Measurements from ENCODE around the gene STRA6.

GRCh38 chr15:74199297-74199652 lies 3.3 kb downstream of the STRA6 start:
- no peak for TF ChIP-seq POLR2AphosphoS5 (IDR thresholded peaks at IDR 0.05; ENCODE audit: borderline replicate concordance, low read depth, low read length)
- TF ChIP-seq FOXP2 (optimal IDR thresholded peaks at IDR 0.05; ENCODE audit: control extremely low read depth, extremely low read length, insufficient read depth), result no peak
- TF ChIP-seq EZH2 (IDR thresholded peaks at IDR 0.05), result no peak
